ENCODE measurements around the gene E2F2. TPM values are rescaled to one million over a fixed set of nuclear protein-coding genes. Genes with fewer than 3 reads are reported as not detected.

E2F2 gene
- total and polyA plus RNA-seq, 2 of the 4 experiments (the other 2 are of a cell fraction): 0.36 to 0.51 TPM

DNA sequence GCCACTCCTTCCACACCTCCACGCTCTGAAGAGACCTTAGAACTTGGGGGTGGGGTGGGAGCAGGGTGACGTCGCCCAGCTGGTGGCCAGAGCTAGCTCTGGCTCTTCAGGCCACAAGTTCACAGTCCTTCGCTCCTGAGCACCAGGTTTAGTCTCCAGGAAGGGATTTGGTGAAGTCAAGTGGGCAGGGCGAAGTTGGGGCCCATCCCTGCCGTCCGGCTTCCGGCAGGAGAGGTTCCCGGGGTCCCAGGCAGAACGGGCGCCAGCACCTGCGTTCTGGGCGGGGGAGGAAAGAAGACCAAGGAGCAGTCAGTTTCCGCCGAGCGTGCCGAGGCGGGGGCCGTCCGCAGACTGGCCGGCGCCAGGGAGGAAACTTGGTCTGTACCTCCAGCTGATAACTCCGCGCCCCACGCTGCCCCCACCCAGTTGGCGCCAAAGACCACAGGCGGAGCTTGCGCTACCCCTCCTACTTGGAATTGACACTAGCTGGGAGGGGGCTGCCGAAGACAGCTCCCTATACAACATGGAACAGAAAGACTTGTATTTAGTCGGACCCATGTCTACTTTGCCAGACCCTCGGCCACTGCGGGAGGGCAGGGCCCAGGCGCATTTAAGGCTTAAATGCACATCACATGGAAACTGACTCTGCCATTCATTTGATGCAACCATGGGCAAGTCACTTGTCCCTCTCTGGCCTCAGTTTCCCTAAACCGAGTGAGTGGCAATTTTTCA is 27.3 kb upstream of the E2F2 start:
- Histone ChIP-seq H2BK5ac (ENCODE audit: low read depth, low read length, poor library complexity, severe bottlenecking) (peak overlapping the region; percentile 85), H2BK120ac (ENCODE audit: low read depth, low read length) (peak overlapping the region; percentile 32), H2BK20ac (ENCODE audit: low read depth, low read length) (no peak overlapping the region), H2BK15ac (ENCODE audit: low read depth, low read length) (peak overlapping the region; percentile 19; the same call in 1 of the 3 replicates), H3K9me3 (ENCODE audit: control insufficient read depth, insufficient read depth, low read length) (no peaks in the 10 kb centered on the region), H3K36me3 (ENCODE audit: control insufficient read depth, insufficient read depth, low read length) (peaks cover 16% of the 10 kb centered on the region), H3K27me3 (ENCODE audit: control insufficient read depth, insufficient read depth, low read length) (no peaks in the 10 kb centered on the region), H4K91ac (ENCODE audit: insufficient read depth, low read depth, low read length) (peak overlapping the region; percentile 78), H2AK9ac (replicated peaks; ENCODE audit: low read depth, low read length, poor library complexity) (peak overlapping the region; percentile 60), H3K23ac (ENCODE audit: low read depth, low read length) (peak overlapping the region; percentile 97), H2AK5ac (ENCODE audit: low read depth, low read length) (peak overlapping the region; percentile 62), H3K4me2 (ENCODE audit: low read depth, low read length) (peak overlapping the region; percentile 80), H3K9me1 (ENCODE audit: insufficient read depth, low read length) (peaks cover 4% of the 10 kb centered on the region), H3K18ac (ENCODE audit: low read depth, low read length) (peak overlapping the region; percentile 37), H4K5ac (ENCODE audit: low read depth, low read length) (peak overlapping the region; percentile 23), H3K4ac (ENCODE audit: low read depth, low read length) (peak overlapping the region; percentile 87), H4K8ac (ENCODE audit: low read depth in 2 of 2, low read length in 2 of 2) (peak overlapping the region; percentile 65 to 86; a peak in 3 of 4 replicates), H4K20me1 (ENCODE audit: insufficient read depth, low read length) (peaks cover 42% of the 10 kb centered on the region), H3K27ac (ENCODE audit: insufficient read depth, low read length) (peak overlapping the region; percentile 87), H2AFZ (replicated peaks; ENCODE audit: low read length, poor library complexity) (peak overlapping the region; percentile 77), H3K9ac (ENCODE audit: low read depth, low read length) (peak overlapping the region; percentile 99), H3K79me1 (ENCODE audit: low read depth in 1 of 2, low read length in 2 of 2) (peaks cover 7 to 53% of the 10 kb centered on the region in 2 experiments; a peak in 3 of 4 replicates), H3K4me3 (ENCODE audit: insufficient read depth, low read depth, low read length) (peak overlapping the region; percentile 76), H3K14ac (replicated peaks; ENCODE audit: low read depth, low read length) (peak overlapping the region; percentile 96), H3K56ac (ENCODE audit: extremely low read depth, insufficient read depth, low read length) (peak overlapping the region; percentile 95), H3K4me1 (ENCODE audit: control insufficient read depth, insufficient read depth, low read length) (peaks cover 37% of the 10 kb centered on the region)
- DNase-seq (peak; percentile 48), ATAC-seq (ENCODE audit: low read depth) (no peak)
- in situ Hi-C loops (cut with MboI; ENCODE audit: low sequenced_read_pairs) (no loop called here), intact Hi-C loops (cut with micrococcal nuclease) (loop anchor here (5.0 kb wide), 1 partner anchor 134 kb away; the partner anchor contains the start of gene RPL11), dilution Hi-C loops (cut with HindIII; ENCODE audit: low sequenced_read_pairs, unreplicated experiment) (no loop called here)
- CTCF ChIA-PET: interaction anchor here (0.6 to 9.4 kb wide), 3 partner anchors 13 to 214 kb away, joined by 3 to 67 read pairs (median 4); no protein-coding TSS in a partner anchor
- POLR2A ChIA-PET (ENCODE audit: unreplicated experiment): interaction anchor here (0.6 to 1.6 kb wide), 4 partner anchors 8 to 77 kb away, joined by 3 to 11 read pairs (median 6); no protein-coding TSS in a partner anchor
- no TSS peak for BruUV-seq (replicated peaks)
- WGBS, 2 experiments (ENCODE audit: extremely low coverage in 2 of 2, insufficient read length in 1 of 2): 0% methylated on average over 9 of the region's 34 CpGs; no CpG with 5 or more reads in 1 of the 2 experiments
- peak; percentile 47; the same call in 1 of the 2 replicates for TF ChIP-seq MAZ (IDR thresholded peaks at IDR 0.05; ENCODE audit: borderline replicate concordance, low read depth, low read length)
- TF ChIP-seq, protein P1, sequence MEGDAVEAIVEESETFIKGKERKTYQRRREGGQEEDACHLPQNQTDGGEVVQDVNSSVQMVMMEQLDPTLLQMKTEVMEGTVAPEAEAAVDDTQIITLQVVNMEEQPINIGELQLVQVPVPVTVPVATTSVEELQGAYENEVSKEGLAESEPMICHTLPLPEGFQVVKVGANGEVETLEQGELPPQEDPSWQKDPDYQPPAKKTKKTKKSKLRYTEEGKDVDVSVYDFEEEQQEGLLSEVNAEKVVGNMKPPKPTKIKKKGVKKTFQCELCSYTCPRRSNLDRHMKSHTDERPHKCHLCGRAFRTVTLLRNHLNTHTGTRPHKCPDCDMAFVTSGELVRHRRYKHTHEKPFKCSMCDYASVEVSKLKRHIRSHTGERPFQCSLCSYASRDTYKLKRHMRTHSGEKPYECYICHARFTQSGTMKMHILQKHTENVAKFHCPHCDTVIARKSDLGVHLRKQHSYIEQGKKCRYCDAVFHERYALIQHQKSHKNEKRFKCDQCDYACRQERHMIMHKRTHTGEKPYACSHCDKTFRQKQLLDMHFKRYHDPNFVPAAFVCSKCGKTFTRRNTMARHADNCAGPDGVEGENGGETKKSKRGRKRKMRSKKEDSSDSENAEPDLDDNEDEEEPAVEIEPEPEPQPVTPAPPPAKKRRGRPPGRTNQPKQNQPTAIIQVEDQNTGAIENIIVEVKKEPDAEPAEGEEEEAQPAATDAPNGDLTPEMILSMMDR (conservative IDR thresholded peaks at IDR 0.05; ENCODE audit: low read depth, low read length): no peak
- no peak for TF ChIP-seq BHLHE40 (IDR thresholded peaks at IDR 0.05; ENCODE audit: low read depth, low read length)
- TF ChIP-seq NFE2L2 (IDR thresholded peaks at IDR 0.05; ENCODE audit: low read depth, low read length): 0 out of 2 replicates have a peak, but pooled peaks have one; percentile 20
- TF ChIP-seq MXI1 (IDR thresholded peaks at IDR 0.05; ENCODE audit: borderline replicate concordance, low read depth, low read length): no peak
- TF ChIP-seq RFX5 (IDR thresholded peaks at IDR 0.05; ENCODE audit: low read depth, low read length): no peak
- TF ChIP-seq CEBPB (IDR thresholded peaks at IDR 0.05; ENCODE audit: low read depth, low read length): no peak
- TF ChIP-seq RCOR1 (IDR thresholded peaks at IDR 0.05; ENCODE audit: insufficient replicate concordance, low read length): no peak
- TF ChIP-seq CHD1 (IDR thresholded peaks at IDR 0.05; ENCODE audit: low read depth, low read length): peak; percentile 95
- TF ChIP-seq POLR2A (IDR thresholded peaks at IDR 0.05; ENCODE audit: low read depth, low read length): peak; percentile 18; the same call in 1 of the 2 replicates
- no peak for TF ChIP-seq RAD21 (IDR thresholded peaks at IDR 0.05; ENCODE audit: low read length)
- TF ChIP-seq, protein P2, sequence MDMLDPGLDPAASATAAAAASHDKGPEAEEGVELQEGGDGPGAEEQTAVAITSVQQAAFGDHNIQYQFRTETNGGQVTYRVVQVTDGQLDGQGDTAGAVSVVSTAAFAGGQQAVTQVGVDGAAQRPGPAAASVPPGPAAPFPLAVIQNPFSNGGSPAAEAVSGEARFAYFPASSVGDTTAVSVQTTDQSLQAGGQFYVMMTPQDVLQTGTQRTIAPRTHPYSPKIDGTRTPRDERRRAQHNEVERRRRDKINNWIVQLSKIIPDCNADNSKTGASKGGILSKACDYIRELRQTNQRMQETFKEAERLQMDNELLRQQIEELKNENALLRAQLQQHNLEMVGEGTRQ (IDR thresholded peaks at IDR 0.05; ENCODE audit: low read depth, low read length): peak; percentile 14
- TF ChIP-seq, protein P3, sequence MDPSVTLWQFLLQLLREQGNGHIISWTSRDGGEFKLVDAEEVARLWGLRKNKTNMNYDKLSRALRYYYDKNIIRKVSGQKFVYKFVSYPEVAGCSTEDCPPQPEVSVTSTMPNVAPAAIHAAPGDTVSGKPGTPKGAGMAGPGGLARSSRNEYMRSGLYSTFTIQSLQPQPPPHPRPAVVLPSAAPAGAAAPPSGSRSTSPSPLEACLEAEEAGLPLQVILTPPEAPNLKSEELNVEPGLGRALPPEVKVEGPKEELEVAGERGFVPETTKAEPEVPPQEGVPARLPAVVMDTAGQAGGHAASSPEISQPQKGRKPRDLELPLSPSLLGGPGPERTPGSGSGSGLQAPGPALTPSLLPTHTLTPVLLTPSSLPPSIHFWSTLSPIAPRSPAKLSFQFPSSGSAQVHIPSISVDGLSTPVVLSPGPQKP (IDR thresholded peaks at IDR 0.05; ENCODE audit: borderline replicate concordance, low read depth, low read length): no peak
- TF ChIP-seq MAFK (IDR thresholded peaks at IDR 0.05; ENCODE audit: low read depth, low read length): no peak

All from IMR-90 (cell line).